HG02938 (cell line): ENCODE results near the gene NDST1.

ENCODE experiments used
- ATAC-seq: cut with Tn5 transposase; IDR thresholded peaks from one replicate; pipeline ENCODE4 v1.9.1; 2021; ENCODE audit warnings: mild to moderate bottlenecking, moderate library complexity; ENCODE audit not compliant: unreplicated experiment

Gene NDST1

DNA sequence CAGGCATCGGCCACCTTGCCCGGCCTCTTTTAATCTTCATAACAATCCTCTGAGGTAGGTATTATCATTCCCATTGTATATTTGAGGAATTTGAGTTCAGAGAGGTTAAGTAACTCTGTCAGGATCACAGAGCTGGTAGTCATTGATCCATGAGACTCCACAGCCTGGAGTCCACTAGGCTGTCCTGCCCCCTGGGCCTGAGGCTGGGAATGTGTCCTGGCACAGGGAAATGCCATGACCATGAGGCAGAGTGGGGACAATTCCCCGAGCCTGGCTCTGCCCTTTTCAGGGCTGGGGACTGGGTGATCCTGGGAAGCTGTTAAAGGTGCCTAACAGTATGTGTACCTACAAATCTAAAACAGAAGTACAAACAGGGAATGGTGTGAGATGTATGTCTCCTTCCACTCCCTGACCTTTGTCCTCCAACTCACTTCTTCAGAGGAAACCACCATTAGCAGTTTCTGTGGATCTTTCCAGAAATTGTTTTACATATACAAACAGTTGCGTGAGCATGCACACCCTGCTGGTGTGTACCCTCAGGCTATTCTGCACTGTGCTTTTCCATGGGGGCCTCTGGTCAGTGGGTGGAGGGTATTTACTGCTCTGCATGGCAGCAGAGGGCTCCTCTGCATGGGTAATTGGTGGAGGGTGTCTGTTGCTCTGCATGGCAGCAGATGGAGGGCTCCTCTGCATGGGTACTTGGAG is 53.8 kb downstream of the NDST1 start:
- no peak for ATAC-seq

DNA sequence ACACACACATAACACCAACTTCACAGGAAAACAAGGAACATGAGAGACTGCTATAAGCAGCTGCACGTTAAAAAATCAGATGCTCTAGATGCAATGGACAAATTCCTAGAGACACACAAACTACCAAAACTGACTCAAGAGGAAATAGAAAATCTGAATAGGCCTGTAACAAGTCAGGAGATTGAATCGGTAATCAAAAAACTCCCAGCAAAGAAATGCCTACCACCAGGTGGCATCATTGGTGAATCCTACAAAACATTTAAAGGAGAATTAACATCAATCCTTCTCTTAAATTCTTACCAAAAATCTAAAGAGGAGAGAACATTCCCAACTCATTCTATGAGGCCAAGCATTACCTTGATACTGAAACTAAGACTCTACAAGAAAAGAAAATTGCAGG is 54.9 kb downstream of the NDST1 start:
- ATAC-seq: no peak

DNA sequence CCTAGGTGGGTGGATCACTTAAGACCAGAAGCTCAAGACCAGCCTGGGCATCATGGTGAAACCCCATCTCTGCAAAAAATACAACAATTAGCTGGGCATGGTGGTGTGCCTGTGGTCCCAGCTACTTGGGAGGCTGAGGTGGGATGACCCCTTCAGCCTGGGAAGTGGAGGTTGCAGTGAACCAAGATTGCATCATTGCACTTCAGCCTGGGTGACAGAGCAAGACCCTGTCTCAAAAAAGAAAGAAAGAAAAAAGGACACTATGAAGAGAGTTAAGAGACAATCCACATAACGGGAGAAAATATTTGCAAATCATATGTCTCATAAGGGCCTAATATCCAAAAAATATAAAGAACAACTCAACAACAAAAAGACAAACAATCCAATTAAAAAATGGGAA is 57.9 kb downstream of the NDST1 start:
- no peak for ATAC-seq

DNA sequence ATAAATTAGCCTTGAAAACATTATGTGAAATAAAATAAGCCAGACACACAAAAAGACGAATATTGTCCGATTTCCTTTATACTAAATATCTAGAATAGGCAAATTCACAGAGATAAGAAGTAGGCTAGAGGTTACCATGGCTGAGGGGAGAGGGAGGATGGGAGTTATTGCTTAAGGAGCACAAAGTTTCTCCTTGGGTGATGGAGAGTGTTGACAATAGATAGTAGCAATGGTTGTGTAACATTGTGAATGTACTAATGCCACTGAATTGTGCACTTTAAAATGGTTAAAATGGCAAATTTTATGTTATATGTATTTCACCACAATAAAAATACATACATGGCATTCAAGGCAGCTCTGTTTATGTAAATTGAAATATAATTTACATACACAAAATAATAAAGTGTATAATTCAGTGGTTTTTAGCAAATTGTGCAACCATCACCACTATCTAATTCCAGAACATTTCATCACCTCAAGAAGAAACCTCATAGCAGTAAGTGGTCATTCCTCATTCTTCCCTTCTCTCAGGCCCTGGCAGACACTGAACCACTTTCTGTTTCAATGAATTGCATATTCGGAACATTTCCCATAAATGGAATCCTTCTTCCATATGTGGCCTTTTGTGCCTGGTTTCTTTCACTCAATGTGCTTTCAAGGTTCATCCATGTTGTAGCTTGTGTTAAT is 59.2 kb downstream of the NDST1 start:
- ATAC-seq: no peak

DNA sequence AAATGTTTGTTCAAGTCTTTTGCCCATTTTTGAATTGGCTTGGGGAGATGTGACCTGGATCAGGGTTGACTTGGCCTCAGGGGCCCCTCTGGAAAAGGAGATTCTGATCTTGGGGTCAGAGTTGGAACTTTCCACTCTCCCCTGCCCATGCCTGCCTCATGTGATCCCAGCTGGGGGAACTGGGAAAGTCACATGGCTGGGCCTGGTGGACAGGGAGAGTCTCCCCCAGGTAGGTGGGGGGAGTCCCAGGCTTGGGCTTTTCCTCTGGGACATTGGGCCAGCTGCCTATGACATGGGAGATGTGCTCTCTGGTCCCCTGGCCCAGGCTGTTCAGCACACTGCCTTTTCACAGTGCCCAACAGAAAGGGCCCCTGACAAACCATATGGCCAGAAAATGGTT is 60.7 kb downstream of the NDST1 start:
- ATAC-seq: no peak

DNA sequence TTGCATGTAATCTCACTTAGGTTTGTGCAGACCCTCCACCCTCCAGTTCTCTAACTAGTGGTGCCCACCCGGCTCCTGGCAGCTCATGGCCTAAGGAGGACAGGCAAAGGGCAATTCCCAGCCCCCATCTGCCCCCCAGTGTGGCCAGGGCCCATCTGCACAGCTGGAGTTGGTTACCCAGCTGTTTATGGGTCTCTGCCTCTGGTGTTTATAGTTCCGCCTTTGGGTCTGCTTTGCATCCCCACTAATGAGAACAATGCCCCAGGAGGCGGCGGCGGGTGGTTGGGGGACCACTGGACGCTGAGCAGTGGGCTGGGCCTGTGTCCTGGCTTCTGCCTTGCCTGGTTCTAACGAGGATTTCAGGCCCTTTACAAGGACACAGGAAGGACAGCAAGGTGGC is 62.4 kb downstream of the NDST1 start:
- no peak for ATAC-seq

DNA sequence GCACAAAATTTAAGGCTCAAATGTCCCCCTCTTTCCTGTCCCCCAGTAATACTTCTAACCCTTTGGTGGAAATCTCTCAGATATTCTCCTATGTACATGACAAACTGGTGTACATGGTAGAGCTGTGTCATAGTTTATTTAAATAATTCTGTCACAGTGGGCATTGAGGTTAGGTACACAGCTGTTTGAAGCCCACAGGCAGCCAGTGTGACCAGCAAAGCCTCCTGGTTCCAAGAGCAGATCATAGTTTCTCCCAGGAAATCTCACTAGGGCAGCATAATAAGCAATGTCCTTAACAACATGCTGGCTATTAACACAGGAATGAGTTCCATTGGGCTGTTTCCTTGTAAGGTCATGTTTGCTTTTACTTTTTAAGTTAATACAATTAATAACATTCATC is 63.9 kb downstream of the NDST1 start:
- ATAC-seq: no peak

DNA sequence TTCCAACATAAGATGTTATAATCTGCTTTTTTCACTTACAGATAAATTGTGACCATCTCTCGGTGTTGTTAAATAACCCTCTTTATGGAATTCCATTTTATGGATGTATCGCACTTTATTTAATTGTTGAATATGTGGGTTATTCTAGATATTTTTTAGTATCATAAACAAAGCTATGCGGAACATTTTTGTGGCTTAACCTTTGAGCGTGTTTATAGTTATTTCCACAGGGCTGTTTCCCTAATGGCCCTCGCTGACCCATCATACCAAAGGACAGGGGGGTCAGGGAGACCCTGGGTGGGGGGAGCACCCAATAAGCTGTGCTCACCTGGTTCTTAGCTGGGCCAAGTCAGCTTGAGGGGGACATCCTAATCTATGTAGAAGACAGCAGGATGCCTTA is 65.3 kb downstream of the NDST1 start:
- ATAC-seq: no peak

DNA sequence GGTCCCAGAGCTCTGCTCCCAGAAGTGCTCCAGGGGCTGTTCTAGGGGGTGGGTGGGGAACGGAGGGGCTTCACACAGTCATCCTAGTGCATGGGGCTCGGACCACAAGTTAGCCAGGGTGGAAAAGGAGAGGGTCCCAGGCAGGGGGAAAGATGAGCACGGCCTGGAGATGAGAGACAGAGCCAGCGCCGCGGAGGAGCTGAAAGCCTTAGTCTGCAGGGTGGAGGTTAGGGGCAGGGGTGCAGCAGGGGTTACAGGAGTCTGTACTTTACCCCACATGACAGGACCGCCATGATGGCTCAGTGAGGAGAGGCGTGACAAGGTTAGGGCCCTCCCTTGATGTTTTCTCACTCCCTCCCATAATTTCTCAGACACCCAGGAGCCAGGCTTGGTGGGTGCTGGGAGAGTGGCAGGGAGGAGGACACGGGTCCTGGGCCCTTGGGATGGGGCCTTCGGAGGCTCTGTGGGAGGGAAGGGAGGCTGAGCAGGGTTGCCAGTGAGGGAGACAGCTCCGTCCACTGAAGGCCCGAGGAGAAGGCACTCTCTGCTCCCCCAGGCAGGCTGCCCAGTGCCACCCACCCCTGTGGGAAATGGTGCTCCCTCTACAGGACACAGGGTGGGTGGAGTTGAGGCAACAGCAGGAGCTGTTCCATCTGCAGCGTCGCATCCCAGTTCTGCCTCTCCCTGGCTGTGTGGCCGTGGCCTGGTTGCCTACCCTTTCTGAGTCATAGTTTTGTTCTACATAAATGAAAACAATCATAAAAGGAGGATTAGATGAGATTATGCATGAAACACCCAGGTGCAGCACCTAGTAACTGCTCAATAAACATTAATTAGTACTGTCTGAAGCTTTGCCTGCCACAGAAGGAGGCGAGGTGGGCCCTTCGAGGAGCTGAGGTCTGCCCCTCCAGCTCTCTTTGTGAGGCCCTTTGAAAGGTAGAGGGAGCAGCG is 66.2 kb downstream of the NDST1 start:
- ATAC-seq: no peak

DNA sequence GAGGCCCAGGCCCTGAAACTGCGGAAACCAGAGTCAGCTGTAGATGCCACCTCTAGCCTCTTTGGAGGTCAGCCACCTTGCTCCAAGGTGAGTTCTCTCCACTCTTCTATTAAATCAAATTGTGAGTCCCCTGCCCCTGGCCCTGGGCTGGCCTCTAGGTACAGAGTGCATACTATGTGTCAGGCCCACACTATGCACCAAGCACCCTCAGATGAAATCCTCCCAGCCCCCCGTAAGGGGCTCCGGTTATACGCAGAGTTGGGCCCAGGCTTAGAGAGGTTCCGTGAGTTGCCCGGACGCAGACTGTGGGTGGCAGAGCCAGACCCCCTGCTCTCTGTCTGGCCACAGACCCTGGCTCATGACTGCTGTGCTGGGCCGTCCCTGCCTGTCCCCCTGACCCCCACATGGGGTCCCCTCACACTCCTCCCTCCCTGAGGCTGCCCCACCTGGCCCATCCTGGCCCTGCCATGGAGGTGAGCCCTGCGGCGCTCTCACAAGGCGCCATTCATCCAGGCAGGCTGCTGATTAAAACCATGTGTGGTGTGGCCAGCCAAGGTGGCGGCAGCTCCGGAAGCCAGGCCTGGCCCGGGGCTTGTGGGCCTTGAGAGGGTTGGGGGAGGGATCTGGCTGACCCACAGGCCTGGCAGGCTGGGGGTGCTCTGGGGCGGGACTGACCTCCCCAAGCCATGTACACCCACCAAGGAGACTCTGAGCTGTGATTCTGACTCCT is 67.1 kb downstream of the NDST1 start:
- no peak for ATAC-seq

DNA sequence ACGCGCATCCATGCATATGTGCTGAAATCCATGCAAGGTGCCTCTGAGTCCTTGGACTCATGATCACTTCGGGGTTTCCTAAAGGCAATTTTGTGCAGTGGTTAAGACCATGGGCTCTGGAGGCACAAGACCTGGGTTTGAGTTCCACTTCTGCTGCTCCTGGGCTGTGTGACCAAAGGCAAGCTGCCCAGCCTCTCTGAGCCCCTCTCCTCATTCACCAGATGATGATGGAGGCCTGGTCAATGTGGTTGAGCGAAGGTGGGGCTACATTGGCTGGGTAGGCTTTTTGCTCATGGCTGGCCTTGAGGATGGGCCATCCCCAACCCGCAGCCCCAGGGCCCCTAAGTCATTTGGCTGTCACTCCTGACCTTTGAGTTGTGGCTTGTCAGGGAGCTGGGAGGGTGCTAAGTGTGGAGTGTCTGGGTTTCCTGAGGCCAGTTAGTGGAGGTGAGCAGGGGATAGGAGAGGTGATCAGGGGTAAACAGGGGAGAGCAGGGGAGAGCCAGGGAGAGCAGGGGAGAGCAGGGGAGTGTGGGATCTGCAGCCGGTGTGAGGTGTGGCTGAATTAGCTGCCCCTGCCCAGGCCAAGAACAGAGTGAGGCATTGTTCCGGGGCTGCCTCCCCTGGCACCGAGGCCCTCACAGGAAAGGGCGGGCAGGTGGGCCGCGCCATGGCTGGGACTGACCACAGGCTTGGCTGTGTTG is 68.0 kb downstream of the NDST1 start:
- no peak for ATAC-seq

DNA sequence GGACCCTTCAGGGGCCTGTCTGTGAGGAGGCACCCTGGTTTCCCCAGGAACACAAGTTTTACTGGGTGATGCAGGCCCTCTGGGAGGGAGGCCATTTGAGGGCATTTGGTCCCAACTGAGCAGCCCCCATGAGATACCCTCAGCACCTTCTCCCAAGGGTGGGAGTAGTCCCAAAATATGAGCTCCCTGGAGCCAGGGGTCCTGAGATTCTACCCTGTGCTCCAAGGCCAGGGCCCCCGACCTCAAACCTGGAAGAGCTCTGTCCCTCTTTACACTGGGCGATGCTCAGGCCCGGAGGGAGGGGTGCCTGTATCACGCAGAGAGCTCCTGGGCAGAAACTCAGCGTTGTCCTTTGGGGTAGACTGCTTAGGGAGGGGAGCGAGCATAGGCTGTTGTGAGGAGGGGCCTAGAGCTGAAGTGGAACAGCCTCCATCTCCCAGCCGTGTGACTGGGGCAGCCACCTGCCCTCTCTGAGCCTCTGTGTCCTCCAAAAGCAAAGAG is 68.6 kb downstream of the NDST1 start:
- ATAC-seq: no peak

DNA sequence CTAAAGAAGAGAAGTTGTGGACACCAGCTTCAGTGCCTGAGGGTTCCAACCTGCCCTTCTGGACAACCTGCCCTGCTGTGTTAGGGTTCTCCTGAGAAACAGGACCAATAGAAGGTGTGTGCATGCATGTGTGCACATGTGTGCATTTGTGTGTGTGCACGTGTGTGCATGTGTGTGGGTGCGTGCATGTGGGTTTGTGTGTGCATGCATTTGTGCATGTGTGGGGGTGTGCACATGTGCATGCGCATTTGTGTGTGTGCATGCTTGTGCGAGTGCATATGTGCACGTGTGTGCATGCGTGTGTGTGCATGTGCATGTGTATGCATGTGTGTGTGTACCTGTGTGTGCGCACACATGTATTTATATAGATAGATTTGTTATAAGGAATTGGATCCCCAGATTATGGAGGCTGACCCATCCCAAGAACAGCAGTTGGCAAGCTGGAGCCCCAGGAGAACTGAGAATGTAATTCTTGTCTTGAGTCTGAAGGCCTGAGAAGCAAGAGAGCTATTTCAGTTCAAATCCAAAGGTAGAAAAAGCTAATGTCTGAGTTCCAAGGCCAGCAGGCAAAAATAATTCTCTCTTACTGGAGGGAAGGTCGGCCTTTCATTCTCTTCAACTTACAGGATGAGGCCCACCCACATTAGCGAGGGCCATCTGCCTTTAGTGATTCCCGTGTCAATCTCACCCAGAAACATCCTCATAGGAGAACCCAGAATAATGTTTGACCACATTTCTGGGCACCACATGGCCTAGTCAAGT is 69.6 kb downstream of the NDST1 start:
- ATAC-seq: no peak

DNA sequence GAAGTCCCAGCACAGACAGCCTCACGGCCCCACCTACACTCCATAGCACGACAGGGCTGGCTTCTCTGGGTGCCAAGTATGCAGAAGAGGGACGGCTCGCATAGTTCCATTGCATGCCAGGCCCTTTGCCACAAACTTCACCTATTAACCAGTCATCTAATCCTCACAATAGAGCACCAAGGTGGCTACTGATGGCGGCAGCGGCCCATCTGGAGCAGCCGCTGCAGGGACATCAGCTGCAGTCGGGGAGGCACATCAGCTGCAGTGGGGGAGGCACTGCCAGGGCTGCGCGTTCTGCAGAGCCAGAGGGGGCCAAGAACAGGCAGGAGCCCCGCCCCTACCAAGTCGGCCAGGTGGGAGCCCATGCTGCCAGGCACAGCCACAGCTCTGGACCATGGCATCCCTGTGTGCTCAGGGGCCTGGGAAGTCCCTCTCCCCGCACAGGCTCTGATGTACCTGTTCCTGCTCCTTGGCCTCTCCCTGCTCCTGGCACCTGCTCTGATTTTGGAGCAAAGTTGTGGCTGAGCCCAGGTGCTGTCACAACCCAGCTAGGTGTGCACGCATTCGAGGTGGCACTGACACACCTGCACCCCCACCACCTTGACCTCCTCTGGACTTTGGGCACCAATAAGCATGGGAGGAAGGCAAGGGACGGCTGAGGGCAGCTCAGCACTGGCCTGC is 71.0 kb downstream of the NDST1 start:
- no peak for ATAC-seq

DNA sequence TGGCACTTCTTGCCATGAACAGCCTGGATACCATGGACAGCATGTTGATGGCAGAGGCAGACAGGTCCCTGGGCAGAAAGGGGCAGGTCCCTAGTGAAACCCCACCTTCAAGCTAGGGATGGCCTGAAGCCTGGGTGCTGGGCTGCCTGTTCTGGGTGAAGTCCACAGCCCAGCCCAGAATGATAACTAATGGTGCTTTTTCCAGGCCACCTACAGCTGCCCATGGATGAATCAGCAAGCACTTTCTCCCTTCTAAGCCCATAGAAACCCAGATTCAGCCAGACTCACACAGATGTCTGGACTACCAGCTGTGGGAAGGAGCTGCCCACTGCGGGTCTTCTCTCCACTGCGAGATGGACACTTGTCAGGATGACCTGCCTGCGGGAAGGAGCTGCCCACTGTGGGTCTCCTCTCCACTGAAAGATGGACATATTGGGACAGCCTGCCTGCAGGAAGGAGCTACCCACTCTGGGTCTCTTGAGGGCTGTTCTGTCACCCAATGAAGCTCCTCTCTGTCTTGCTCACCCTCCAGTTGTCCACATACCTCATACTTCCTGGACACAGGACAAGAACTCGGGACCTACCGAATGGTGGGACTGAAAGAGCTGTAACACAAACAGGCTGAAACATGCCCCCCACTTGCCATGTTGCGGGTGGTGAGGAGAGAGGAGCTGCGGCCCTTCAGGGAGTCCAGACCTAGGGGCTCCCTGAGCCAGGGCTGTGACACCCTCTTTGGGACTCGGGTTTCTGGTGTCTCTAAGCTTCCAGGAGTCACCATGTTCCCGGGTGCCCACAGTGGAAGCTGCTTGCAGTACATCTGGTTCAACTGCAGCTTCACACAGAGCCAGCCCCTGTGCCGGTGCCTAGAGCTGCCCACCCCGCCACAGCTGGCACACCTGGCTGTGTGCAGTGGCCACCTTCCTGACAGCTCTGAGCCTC is 71.8 kb downstream of the NDST1 start:
- ATAC-seq: no peak

DNA sequence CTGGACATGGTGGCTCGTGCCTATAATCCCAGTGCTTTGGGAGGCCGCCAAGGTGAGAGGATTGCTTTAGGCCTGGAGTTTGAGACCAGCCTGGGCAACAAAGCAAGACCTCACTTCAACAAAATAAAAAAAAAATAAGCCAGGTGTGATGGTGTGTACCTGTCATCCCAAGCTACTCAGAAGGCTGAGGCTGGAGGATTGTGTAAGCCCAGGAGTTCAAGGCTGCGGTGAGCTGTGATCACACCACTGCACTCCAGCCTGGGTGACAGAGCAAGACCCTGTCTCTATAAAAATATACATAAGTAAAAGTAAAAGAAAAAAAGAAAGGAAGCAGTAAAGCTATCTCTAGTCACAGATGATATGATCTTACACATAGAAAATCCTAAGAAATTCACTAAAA is 73.0 kb downstream of the NDST1 start:
- no peak for ATAC-seq

DNA sequence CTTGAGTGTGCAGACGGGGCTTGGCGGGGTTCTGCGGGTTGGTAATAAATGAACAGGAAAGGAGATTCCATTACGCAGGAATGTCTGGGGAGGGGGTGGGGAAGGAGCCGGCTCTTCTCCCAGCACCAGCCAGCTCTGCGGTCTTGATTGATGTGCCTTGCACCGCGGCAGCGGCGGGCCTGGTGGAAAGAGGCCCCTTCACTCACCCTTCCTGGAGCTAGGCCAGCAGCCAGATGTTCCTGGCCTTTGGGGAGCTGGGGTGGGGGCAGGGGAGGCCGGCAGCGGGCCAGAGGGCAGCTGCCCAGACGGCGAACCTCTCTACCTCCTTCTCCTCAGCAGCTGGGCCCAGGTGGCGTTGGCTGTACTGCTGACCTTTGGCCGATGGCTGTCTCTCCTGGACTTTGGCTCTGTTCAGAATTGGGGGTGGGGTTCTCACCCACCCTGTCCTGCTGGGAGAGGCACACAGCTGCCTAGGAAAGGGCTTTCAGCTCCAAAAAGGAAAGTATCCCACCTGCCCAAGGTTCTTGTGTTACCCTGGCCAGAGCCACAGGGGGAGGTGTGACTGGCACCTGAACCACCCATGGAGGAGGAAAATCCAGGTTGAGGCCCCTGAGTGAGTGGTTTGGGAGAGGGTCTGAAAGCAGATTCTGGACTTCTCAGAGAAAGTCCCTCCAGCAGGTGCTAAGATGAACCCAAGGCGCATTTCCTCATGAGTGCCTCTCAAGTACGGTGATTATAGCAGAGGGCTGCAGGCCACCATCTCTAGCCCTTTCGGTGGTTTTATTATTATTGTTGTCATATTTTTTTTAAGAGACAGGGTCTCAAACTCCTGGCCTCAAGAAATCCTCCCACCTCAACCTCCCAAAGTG is 74.5 kb downstream of the NDST1 start:
- no peak for ATAC-seq
